ENCODE results near the gene TLK1. TPM values are rescaled to one million over a fixed set of nuclear protein-coding genes. Genes with fewer than 3 reads are reported as not detected.

Gene TLK1
- 89.5 and 91.2 TPM in 2 replicates for total RNA-seq

DNA sequence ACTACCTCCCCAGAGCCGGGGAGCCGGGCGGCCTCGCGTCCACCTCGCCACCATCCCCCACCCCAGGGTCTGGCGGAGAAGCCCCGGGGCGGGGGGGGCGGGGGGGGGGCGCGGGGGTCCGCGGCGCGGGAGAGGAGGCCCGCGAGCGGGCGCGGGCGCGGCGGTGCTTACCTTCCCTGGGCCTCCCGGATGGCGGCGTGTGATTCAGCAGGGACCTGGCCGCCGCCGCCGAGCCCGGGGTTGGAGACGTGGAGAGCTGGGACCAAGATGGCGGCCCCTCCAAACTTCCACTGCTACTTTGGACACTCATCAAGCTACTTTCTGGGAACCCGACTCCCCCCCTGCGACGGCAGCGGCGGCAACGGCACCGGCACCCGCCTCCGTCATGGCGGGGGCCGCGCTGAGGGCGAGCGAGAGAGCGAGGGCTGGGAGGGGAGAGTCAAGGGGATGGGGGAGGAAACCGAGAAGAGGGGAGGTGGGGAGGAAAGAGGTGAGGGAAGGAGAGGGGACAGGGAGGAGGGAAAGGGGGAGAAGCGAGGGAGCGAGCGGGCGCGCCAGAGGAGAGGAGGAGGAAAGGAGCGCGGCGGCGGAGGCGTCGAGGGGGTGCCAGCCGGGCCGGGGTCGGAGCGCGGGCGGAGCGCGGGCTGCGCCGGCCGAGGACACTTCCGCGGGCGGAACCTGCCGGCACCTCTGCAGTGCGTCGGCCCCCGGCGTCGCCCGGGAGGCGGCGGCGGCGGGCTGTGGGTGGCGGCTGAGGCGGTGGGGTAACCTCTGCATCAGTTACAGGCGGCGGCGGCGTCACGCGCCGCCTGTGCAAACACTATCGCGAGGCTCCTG, at the start of gene TLK1:
TLK1 (minus strand) TSS at position 775 of the 837 bp plus-strand sequence; CDS start at position 310, 465 bp downstream.
- intact Hi-C loops (cut with micrococcal nuclease) = loop anchor here (1.0 to 10.0 kb wide), 8 partner anchors 51 to 1588 kb away; partner anchors contain the start of genes CYBRD1, DCAF17, DYNC1I2 and FASTKD1

DNA sequence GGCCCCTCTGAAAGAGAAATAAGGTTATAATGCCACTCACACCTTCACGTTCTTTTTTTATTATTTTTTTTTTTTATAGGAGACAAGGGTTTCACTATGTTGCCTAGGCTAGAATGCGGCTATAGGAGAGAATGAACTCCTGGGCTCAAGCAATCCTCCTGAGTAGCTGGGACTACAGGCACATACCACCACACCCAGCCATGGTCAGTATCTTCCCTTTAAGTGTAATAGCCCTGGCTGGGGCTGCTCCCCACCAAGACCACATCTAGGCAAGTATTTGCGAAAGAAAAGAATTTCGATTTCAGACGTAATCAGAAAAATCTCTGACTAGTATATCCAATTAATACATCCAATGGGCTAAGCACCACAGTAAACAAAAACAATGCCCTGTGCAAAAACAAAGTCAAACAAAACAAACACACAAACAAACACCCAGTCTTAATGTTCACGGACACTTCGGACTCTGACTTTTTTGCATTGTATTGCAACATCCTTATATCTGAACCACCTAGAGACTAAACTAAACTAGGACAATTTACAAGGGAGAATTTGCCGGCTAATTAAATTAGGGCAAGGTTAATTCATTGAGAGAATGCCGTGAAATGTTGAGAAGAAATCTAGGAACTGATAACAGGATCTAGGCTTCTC, 49.6 kb upstream of the TLK1 start:
- intact Hi-C loops (cut with micrococcal nuclease) = loop anchor here (1.0 to 5.0 kb wide), 3 partner anchors 108 to 237 kb away; no protein-coding TSS in a partner anchor

DNA sequence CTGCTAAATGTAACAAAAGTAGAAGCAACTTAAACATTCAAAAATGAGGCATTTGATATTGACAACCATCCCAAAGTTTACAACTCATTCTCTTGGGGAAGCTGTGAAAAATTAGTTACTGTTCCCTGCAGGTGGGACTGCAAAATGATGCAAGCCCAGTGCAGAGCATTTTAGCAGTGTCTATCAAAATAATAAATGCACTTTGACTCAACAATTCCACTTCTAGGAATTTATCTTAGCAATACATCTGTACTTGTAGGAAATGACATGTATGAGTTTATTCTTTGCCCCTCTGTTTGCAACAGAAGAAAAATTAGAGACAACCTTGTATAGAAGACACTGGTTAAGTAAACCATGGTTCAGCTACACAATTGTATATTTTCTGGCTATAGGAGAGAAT, 48.0 kb upstream of the TLK1 start:
- intact Hi-C loops (cut with micrococcal nuclease) = no loop called here

DNA sequence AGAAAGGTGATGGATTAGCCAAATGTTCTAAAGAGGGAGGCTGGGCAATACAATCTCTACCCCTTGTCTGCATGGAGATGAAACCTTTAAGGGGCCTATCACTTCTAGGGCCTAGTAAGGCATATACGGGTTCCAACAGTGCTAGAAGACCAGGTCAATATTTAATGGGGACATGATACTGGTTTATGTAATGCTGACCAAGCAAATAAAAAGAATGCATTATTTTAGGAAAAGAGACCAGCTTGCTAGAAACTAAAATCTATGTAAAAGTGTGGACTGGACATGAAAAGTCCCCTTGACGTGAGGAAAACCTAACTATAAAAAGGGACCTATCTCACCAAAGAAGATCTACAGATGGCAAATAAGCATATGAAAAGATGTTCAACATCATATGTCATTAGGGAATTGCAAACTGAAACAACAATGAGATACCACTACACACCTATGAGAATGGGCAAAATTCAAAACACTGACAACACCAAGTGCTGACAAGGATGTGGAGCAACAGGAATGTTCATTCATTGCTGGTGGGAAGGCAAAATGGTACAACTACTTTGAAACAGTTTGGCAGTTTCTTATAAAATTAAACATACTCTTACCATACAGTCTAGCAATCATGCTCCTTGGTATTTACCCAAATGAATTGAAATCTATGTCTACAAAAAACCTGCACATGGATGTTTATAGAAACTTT, 45.9 kb upstream of the TLK1 start:
- intact Hi-C loops (cut with micrococcal nuclease) = no loop called here

DNA sequence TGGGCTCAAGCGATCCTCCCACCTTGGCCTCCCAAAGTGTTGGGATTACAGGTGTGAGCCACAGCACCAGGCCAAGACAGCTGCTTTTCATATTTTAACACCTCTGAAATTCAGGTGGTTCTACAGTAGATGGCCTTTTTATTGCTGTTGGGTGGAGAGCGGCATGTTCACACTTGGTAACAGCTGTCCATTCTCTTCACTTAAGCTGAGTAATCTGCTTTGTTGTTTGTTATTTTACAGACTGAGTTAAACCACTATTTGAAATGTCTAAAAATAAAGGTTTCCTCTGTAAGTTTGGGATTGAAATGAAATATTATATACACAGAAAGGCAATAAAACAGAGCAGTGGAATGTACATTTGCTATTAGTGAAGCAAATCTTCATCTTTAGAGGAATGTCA, 44.9 kb upstream of the TLK1 start:
- intact Hi-C loops (cut with micrococcal nuclease) = no loop called here

DNA sequence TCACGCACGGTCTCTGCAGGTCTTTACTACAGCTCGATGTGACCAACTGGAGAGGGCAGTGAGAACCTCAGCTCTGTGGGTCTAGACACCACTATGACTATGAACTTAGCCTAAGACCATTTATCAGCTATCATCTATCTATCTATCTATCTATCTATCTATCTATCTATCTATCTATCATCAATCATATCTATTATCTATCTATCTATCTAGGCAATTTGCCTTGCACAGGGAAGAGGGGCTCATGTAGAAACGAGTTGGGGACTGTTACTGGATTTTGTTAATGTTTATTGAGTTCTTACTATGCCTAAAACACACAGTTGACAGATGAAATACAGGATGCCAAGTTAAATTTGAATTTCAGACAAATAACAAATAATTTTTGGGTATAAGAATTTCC, 41.1 kb upstream of the TLK1 start:
- intact Hi-C loops (cut with micrococcal nuclease) = no loop called here

DNA sequence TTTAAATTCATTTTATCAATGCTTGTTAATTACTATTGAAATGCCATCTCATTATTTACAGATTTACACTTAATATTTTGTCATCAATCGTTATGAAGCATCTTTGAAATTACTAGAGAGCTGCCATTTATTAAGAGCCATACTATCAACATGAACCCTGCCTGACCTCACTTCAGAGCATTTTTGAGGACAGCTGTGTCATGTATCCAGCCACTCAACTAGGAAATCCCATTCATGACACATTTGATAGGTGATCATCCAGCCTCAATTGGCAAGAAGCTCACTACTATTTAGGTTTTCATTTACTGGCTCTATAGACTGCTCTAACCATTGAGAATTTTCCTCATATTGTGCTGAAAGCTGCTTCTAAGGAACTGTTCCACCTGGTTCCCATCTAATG, 40.6 kb upstream of the TLK1 start:
- intact Hi-C loops (cut with micrococcal nuclease) = no loop called here

DNA sequence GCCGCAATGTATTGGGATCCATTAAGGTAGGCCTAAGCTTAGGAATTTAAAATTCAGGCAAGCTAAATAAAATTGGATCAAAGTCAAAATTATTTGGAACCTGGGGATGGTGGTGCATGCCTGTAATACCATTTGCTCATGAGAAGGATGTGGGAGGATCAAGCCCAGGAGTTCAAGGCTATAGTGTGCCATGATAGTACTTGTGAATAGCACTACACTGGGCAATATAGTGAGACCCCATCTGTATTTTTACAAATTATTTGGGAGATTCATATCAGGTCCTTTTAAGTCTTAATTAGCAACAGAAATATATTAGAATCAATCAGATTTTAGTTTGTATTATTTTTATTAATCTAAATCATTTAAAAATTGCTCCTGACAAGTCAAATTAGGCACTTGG, 39.8 kb upstream of the TLK1 start:
- intact Hi-C loops (cut with micrococcal nuclease) = no loop called here

DNA sequence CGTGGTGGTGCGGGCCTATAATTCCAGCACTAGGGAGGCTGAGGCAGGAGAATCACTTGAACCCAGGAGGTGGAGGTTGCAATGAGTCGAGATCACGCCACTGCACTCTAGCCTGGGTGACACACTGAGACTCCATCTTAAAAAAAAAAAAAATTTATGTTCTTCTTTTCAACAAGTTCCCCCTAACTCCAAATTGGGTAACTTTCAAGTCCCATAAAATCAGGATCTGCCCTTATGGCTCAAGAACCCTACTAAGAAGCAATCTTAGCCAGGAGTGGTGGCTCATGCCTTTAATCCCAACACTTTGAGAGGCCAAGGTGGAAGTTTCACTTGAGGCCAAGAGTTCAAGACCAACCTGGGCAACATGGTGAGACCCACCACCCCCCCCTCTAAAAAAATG, 30.3 kb upstream of the TLK1 start:
- intact Hi-C loops (cut with micrococcal nuclease) = no loop called here

DNA sequence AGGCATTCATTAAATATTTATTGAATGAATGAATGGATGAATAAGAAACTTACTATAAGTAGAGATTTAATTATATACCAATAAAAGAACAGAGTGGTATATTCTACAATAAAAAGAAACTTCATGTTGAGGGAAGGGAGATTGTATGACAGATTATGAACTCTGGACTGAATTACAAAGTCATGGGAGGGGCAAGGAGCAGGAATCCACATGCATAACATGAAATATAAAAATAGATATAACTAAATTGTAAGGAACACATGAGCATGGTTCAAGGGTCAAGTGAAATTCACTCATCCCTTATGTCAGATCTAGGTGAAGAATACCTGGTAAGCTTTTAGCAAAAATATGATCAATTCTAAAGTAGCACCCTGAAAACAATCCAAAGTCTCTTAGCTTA, 27.1 kb upstream of the TLK1 start:
- intact Hi-C loops (cut with micrococcal nuclease) = no loop called here

DNA sequence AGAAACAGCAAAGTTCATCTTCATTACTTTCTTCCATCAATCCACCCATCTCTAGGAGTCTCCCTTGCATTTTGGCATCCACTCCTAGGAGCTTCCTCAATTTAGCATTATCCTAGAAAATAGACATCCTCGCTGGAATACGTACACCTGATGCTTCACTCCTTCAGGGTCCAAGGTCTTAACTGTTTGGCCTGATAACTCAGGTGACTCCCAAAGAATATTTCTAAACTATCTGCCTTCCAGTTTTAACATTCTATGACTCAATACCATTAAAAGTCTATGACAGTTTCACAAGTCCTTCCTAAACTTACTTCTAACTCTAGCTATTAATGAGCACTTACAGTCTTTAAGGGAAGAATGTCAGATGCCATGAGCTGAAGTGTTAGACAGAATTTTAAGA, 26.5 kb upstream of the TLK1 start:
- intact Hi-C loops (cut with micrococcal nuclease) = no loop called here

DNA sequence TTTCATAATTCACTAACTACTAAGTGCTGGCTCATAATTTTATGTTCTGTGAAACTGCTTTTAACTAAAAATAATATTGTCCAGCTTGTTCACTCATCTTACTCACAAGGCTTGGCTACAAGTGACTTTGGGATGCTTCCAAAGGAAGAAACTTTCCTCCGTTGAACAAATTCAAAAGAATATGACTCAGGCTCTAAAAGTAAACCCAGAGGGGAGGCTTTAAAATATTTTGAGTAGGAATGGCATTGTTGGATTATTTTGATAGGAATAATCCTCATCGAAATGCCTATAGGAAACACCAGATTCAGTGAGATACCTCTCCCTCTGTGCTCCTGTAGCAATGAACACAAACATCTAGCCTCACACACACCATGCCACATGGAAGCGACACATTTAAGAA, 25.2 kb upstream of the TLK1 start:
- intact Hi-C loops (cut with micrococcal nuclease) = no loop called here

DNA sequence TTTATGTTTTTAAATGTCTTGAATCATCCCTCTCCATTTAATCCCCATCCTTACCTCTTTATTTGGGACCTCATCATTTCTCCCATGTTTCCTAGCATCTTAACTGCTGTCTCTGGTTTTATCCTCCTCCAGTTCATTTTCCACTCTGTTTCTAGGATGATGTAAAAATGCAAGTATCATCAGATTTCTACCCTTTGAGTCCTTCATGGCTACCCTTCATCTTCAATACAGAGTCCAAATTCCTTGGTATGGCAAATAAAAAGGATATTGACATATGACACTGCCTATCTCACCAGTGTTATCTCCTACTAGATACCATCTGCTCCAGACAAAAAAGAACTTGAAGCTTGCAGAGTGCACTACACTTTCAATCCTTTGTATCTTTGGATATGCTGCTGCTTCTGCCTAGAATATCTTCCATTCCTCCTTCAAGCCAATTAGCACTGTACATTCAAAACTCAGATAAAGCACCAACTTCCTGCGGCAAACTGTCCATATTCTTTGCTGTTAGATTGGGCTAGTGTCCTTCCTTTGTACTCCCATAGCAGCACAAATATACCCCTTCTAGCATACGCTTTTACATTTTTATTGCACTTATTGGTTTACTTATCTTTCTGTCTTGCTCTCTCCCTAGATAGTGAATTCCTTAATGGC, 24.6 kb upstream of the TLK1 start:
- intact Hi-C loops (cut with micrococcal nuclease) = no loop called here

DNA sequence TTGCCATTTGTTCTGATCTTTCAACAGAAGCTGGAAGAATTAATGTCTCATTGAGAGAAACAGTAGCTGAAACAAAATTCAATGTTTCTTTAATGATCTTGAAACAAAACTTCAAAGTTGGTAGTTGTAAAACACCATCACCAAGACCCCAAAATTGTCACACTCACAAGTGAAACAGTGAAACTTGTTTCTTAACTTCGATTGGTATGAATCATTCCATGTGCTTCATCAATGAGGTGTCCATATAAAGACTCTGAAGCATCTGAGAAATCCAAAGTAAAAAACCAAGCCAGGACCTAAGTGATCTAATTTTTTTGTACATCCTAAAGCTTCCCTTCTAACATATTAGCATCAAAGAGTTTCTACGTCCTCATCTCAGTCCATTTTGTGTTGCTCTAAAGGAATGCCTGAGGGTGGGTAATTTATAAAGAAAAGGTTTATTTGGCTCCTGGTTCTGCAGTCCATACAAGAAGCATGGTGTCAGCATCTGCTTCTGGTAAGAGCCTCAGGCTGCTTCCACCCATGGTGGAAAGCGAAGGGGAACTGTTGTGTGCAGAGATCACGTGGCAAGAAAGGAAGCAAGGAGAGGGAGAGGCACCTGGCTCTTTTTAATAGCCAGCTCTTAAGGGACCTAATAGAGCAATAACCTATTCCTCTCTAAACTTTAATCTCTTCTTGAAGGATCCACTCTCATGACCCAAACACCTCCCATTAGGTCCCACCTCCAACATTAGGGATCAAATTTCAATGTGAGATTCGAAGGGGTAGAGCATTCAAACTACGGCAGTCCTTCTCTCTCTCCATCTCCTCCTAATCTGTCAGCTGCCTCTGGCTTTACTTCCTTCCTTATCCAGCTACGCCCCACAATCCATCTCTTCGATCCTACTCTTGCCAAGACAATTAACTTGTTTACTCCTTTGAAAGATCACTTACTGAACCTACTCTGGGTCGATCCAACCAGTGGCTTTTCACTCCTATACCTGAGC, 20.7 kb upstream of the TLK1 start:
- intact Hi-C loops (cut with micrococcal nuclease) = no loop called here

DNA sequence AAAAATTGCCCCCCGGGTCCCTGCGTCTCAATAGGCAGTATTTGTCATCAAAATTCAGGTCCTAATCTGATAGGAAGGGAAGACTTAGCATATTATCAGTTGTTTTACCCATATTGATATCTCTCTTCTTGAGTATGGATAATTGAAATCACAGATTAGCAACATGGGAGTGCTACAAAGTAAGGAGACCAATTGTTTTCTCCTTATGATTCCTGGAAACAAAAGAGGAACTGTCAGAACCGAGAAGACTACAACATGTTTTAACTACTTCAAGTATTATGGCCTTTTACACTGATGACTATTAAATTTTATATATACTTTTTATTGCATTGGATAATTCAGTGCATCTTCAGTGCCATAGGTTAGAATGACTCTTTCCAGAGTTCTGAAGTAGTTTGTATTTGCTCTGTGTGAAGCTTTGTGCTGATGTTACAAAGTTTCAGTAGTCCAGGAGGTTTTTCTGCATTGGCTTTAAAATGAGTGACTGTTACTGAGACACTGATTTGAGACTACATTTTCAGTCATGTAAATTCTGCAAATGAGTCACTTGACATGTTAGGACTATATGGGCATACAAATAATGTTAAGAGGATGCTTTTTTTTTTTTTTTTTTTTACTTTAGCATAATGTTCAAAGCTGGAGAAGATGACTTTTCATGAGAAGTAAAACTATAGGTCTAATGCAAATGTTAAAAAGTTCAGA, 19.7 kb upstream of the TLK1 start:
- intact Hi-C loops (cut with micrococcal nuclease) = no loop called here

DNA sequence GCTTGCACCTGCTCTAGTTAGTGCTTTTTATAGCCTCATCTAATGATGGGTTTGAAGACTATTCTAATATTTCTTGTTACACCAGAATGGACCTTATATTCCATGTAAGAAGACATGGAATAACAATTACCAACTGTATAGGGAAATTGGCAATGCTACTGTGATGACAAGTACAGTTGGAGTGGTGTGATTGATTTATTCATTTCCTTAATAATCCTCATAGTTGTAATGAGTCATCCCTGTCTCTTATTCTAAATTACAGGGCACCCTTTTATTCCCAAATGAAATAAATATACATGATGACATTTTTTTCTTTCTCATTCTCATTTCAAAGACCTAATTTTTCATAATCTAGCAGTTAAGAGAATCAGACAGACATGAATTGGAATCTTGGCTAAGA, 18.3 kb upstream of the TLK1 start:
- intact Hi-C loops (cut with micrococcal nuclease) = no loop called here

DNA sequence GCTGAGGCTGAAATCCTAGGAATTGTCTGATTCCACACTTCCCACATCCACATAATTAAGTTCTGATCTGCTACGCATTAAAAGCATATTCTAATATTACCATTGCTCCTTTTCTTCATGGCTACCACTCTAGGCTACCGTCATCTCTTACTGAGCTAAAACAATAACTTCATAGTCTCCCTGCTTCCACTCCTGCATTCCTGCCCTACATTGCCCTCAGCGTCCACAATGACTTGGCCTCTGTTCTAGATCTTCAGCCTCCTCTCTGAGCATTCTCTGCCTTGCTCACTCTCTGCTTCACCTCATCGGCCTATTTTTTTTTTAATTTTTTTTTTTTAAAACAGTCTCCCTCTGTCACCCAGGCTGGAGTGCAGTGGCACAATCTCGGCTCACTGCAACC, 15.8 kb upstream of the TLK1 start:
- intact Hi-C loops (cut with micrococcal nuclease) = no loop called here

DNA sequence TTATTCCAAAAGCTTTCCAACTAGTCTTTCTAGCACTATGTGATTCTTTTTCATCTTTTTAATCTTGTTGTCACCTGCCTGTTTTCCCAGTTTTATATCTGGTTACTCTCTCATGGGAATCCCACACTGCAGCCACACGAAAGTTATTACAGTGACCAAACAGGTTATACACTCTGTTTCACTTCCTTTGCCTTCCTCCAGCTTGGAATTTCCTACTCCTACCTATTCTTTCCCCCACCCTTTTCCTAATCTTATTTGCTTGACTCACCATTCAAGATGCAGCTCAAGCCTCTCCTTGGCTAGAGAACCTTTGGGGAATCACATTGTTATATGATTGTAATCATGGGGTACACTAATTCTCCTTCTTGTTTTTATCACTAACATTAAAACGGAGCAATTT, 13.4 kb upstream of the TLK1 start:
- intact Hi-C loops (cut with micrococcal nuclease) = no loop called here

DNA sequence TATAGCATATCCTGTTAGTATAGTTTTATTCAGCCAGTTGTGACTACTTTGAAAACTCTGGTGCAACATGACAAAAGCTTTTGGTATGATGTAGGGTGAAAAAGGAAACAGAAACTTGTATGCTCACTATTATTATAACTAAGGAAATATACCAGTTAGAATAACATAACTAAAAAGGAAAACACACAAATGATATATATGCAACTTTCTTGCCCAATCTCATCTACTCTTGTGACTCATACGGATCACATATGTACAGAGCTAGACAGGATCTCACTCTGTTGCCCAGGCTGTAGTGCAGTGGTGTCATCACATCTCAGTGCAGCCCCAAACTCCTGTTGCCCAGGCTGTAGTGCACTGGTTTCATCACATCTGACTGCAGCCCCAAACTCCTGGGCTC, 12.4 kb upstream of the TLK1 start:
- intact Hi-C loops (cut with micrococcal nuclease) = no loop called here

DNA sequence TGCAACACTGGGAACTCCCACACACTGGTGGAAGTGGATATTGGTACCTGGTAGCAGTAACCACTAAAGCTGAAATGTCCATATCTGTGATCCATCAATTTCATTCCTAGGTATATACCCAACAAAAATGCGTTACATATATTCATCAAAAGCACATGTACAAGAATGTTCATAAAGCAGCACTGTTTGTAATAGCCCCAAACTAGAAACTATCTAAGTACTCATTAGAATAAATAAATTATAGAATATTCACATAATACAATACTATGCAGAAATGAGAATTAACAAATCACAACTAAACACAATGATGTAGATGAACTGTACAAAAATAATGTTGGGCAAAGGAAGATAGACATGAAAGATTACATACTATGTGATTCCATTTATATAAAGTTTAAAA, 11.1 kb upstream of the TLK1 start:
- intact Hi-C loops (cut with micrococcal nuclease) = no loop called here

Measured in T-helper 1 cell treated with Interleukin-12 subunit alpha and Interleukin-12 subunit beta and Interleukin-4 antibody, amounts not matched to agents 30 ng/mL and 1 ng/mL, for 36 hours (primary cell).